H1 (cell line): ENCODE results near the gene FBXO28. TPM values are rescaled to one million over a fixed set of nuclear protein-coding genes. Genes with fewer than 3 reads are reported as not detected.

ENCODE experiments used
- CTCF ChIA-PET: fragments of 300-600 bp; sonication (Branson Sonifier 250); formaldehyde crosslinking; loops from one replicate; lab custom pipeline; 2021; ENCODE audit not compliant: partially characterized antibody; lab: Charles Lee
- POLR2A ChIA-PET: fragments of 300-600 bp; sonication (Branson Sonifier 250); formaldehyde crosslinking; loops from one replicate; lab custom pipeline; 2021; ENCODE audit warnings: inconsistent platforms; ENCODE audit not compliant: partially characterized antibody; lab: Charles Lee
- DNase-seq, 2 experiments: peaks; one replicate each; pipeline versions ENCODE4 v3.0.0 to v3.0.0-alpha.2; 2010 to 2022; ENCODE audit warnings: low spot score in 2 of 2, low read depth in 1 of 2, mixed read lengths in 1 of 2
- FAIRE-seq: peaks from 2 replicates; lab custom pipeline; 2011; peaks lifted over from hg19 to GRCh38; lab: Jason Lieb, UNC
- H2AFZ ChIP-seq: 2 replicates; pipeline ENCODE4 v1.8.1; 2012; ENCODE audit warnings: low read length, inconsistent platforms
- H2AK5ac ChIP-seq: 2 replicates; pipeline ENCODE4 v1.6.1; 2013; ENCODE audit warnings: low read depth, low read length
- H2BK120ac ChIP-seq: replicated peaks from 2 replicates; pipeline ENCODE3; 2013; ENCODE audit warnings: low read depth, low read length, inconsistent platforms
- H2BK12ac ChIP-seq: 2 replicates; pipeline ENCODE4 v1.6.1; 2013; ENCODE audit warnings: low read depth, low read length
- H2BK15ac ChIP-seq: 2 replicates; pipeline ENCODE4 v1.6.1; 2013; ENCODE audit warnings: low read length
- H2BK20ac ChIP-seq: 2 replicates; pipeline ENCODE4 v1.6.1; 2013; ENCODE audit warnings: low read length
- H2BK5ac ChIP-seq: 2 replicates; pipeline ENCODE4 v1.6.1; 2013; ENCODE audit warnings: low read depth, low read length
- H3K14ac ChIP-seq: 2 replicates; pipeline ENCODE4 v1.6.1; 2013; ENCODE audit warnings: inconsistent platforms; ENCODE audit not compliant: insufficient read length
- H3K18ac ChIP-seq: 2 replicates; pipeline ENCODE4 v1.6.1; 2013; ENCODE audit warnings: low read length; ENCODE audit errors: extremely low read depth
- H3K23ac ChIP-seq: 2 replicates; pipeline ENCODE4 v1.6.1; 2013; ENCODE audit warnings: inconsistent platforms; ENCODE audit not compliant: insufficient read length
- H3K23me2 ChIP-seq: 2 replicates; pipeline ENCODE4 v1.6.1; 2013; ENCODE audit warnings: low read depth, low read length
- H3K27ac ChIP-seq: 2 replicates; pipeline ENCODE4 v1.6.1; 2011; ENCODE audit warnings: low read depth, low read length, inconsistent platforms
- H3K27me3 ChIP-seq, 4 experiments: replicated peaks in 1 of 4; 1 replicate in 1 of 4; 2 replicates in 3 of 4; pipeline versions ENCODE4 v1.6.1 to v1.8.1; 2011 to 2013; ENCODE audit warnings: low read length in 3 of 4, mild to moderate bottlenecking in 3 of 4, inconsistent platforms in 2 of 4, mixed read lengths in 2 of 4, moderate library complexity in 1 of 4; ENCODE audit not compliant: control insufficient read depth in 3 of 4, insufficient read depth in 3 of 4; ENCODE audit errors: extremely low read depth in 1 of 4
- H3K36me3 ChIP-seq, 4 experiments: 2 replicates each; pipeline versions ENCODE4 v1.6.1 to v1.8.1; 2011 to 2013; ENCODE audit warnings: mild to moderate bottlenecking in 4 of 4, low read length in 3 of 4, moderate library complexity in 2 of 4, control low read depth in 1 of 4, inconsistent platforms in 1 of 4; ENCODE audit not compliant: insufficient read depth in 4 of 4, control insufficient read depth in 2 of 4
- H3K4ac ChIP-seq: replicated peaks from 2 replicates; pipeline ENCODE3; 2013; ENCODE audit warnings: low read length, low read depth, mixed read lengths, inconsistent platforms; ENCODE audit not compliant: insufficient read length
- H3K4me1 ChIP-seq, 4 experiments: replicated peaks in 1 of 4; 1 replicate in 1 of 4; 2 replicates in 3 of 4; pipeline versions ENCODE4 v1.6.1 to v1.8.1; 2011 to 2013; ENCODE audit warnings: low read length in 3 of 4, inconsistent platforms in 2 of 4, mixed read lengths in 1 of 4; ENCODE audit not compliant: insufficient read depth in 4 of 4, control insufficient read depth in 3 of 4
- H3K4me2 ChIP-seq, 2 experiments: 2 replicates each; pipeline versions ENCODE4 v1.6.1 to v1.8.1; 2011 to 2013; ENCODE audit warnings: low read depth in 2 of 2, low read length in 2 of 2, control low read depth in 1 of 2, inconsistent platforms in 1 of 2, mild to moderate bottlenecking in 1 of 2; ENCODE audit not compliant: insufficient read depth in 1 of 2
- H3K4me3 ChIP-seq, 4 experiments: fragments of 200-600, 300-600 bp in 1 of 4; sonication (generic), shearing (Covaris generic), sonication (Bioruptor Twin) in 1 of 4; 2 replicates each; pipeline versions ENCODE4 v1.5.1 to v1.8.1; 2011 to 2016; ENCODE audit warnings: low read length in 4 of 4, low read depth in 3 of 4, control low read depth in 2 of 4, inconsistent platforms in 2 of 4, mild to moderate bottlenecking in 2 of 4, mixed read lengths in 1 of 4, moderate library complexity in 1 of 4; ENCODE audit not compliant: insufficient read depth in 2 of 4; ENCODE audit errors: extremely low read depth in 1 of 4
- H3K56ac ChIP-seq: replicated peaks from 2 replicates; pipeline ENCODE3; 2013; ENCODE audit warnings: low read depth, mild to moderate bottlenecking, mixed read lengths, low read length, inconsistent platforms; ENCODE audit not compliant: insufficient read length
- H3K79me1 ChIP-seq: 2 replicates; pipeline ENCODE4 v1.6.1; 2013; ENCODE audit warnings: low read depth, low read length, control low read depth
- H3K79me2 ChIP-seq, 2 experiments: 2 replicates each; pipeline versions ENCODE4 v1.6.1 to v1.8.1; 2012 to 2013; ENCODE audit warnings: low read length in 2 of 2, mild to moderate bottlenecking in 2 of 2, inconsistent platforms in 1 of 2; ENCODE audit not compliant: insufficient read depth in 2 of 2, control insufficient read depth in 1 of 2
- H3K9ac ChIP-seq, 4 experiments: replicated peaks in 1 of 4; 1 replicate in 1 of 4; 2 replicates in 3 of 4; pipeline versions ENCODE4 v1.6.1 to v1.8.1; 2011 to 2013; ENCODE audit warnings: low read depth in 3 of 4, low read length in 3 of 4, control low read depth in 2 of 4, mild to moderate bottlenecking in 2 of 4, moderate library complexity in 2 of 4, inconsistent platforms in 1 of 4; ENCODE audit errors: extremely low read depth in 1 of 4
- H3K9me3 ChIP-seq, 2 experiments: 2 replicates each; pipeline versions ENCODE4 v1.6.1 to v1.8.1; 2012 to 2013; ENCODE audit warnings: mild to moderate bottlenecking in 2 of 2, moderate library complexity in 2 of 2, control low read depth in 1 of 2, inconsistent platforms in 1 of 2, low read depth in 1 of 2, low read length in 1 of 2, mixed read lengths in 1 of 2; ENCODE audit not compliant: insufficient read depth in 2 of 2
- H4K20me1 ChIP-seq, 2 experiments: replicated peaks in 1 of 2; 2 replicates each; pipeline versions ENCODE3 to v1.8.1; 2011 to 2013; ENCODE audit warnings: inconsistent platforms in 2 of 2, low read length in 2 of 2, mild to moderate bottlenecking in 1 of 2; ENCODE audit not compliant: insufficient read depth in 2 of 2, control insufficient read depth in 1 of 2
- H4K5ac ChIP-seq: 2 replicates; pipeline ENCODE4 v1.6.1; 2013; ENCODE audit warnings: low read length, low read depth, mixed read lengths, inconsistent platforms; ENCODE audit not compliant: insufficient read length
- H4K8ac ChIP-seq: 2 replicates; pipeline ENCODE4 v1.8.0; 2013; ENCODE audit warnings: mild to moderate bottlenecking, moderate library complexity, low read length, inconsistent platforms; ENCODE audit not compliant: insufficient read depth; ENCODE audit errors: extremely low read depth
- H4K91ac ChIP-seq: replicated peaks from 2 replicates; pipeline ENCODE3; 2013; ENCODE audit warnings: low read length, mixed read lengths, inconsistent platforms; ENCODE audit not compliant: insufficient read length
- ASH2L ChIP-seq: fragments of 200-600, 300-600 bp; sonication (generic); IDR thresholded peaks from one replicate; pipeline ENCODE4 v1.7.1; 2017; ENCODE audit warnings: low read length
- CHD1 ChIP-seq: IDR thresholded peaks from 2 replicates; pipeline ENCODE4 v1.6.1; 2012; ENCODE audit warnings: low read depth, low read length, improper control_type of control experiment
- CTBP2 ChIP-seq: IDR thresholded peaks from 2 replicates; pipeline ENCODE4 v1.7.0; 2011; ENCODE audit warnings: borderline replicate concordance, mild to moderate bottlenecking, moderate library complexity, mixed read lengths, low read length; ENCODE audit not compliant: insufficient read depth, insufficient read length
- JUN ChIP-seq: IDR thresholded peaks from 2 replicates; pipeline ENCODE4 v1.6.1; 2011; ENCODE audit warnings: low read depth, mild to moderate bottlenecking, improper control_type of control experiment, low read length
- KDM4A ChIP-seq: IDR thresholded peaks from one replicate; pipeline ENCODE4 v1.7.1; 2012; ENCODE audit warnings: low read depth, mild to moderate bottlenecking, moderate library complexity, low read length, inconsistent platforms; ENCODE audit not compliant: severe bottlenecking
- NANOG ChIP-seq: IDR thresholded peaks from 2 replicates; pipeline ENCODE4 v1.6.1; 2011; ENCODE audit warnings: low read length, low read depth, mild to moderate bottlenecking, inconsistent platforms; ENCODE audit not compliant: insufficient read depth, poor library complexity, severe bottlenecking
- POLR2AphosphoS5 ChIP-seq: IDR thresholded peaks from 2 replicates; pipeline ENCODE4 v1.6.1; 2011; ENCODE audit warnings: low read depth, low read length
- RBBP5 ChIP-seq: IDR thresholded peaks from 2 replicates; pipeline ENCODE4 v1.7.1; 2012; ENCODE audit warnings: low read depth, mild to moderate bottlenecking, inconsistent platforms, low read length, moderate library complexity, borderline replicate concordance
- RXRA ChIP-seq: IDR thresholded peaks from 2 replicates; pipeline ENCODE4 v1.6.1; 2011; ENCODE audit warnings: low read depth, mild to moderate bottlenecking, low read length, moderate library complexity; ENCODE audit not compliant: insufficient read depth
- SIX5 ChIP-seq: IDR thresholded peaks from 2 replicates; pipeline ENCODE4 v1.6.1; 2011; ENCODE audit warnings: mild to moderate bottlenecking, low read depth, low read length
- TEAD4 ChIP-seq: IDR thresholded peaks from 2 replicates; pipeline ENCODE4 v1.6.1; 2012; ENCODE audit warnings: low read depth, low read length, inconsistent platforms, mixed read lengths
- WGBS, 2 experiments: shearing (Covaris generic) in 1 of 2; methylation state at CpG; one replicate each; pipeline versions ENCODE4 v1.1.6 to v1.1.7; 2013 to 2015; ENCODE audit warnings: low lambda C conversion rate in 2 of 2, mixed read lengths in 2 of 2, inconsistent platforms in 1 of 2, low coverage in 1 of 2, missing lambda C conversion rate in 1 of 2; ENCODE audit not compliant: insufficient replicate concordance in 2 of 2, insufficient coverage in 1 of 2, insufficient read length in 1 of 2; ENCODE audit errors: extremely low coverage in 1 of 2, missing lambda C conversion rate in 1 of 2; 5-methylcytosine and 5-hydroxymethylcytosine counted together
- polyA plus RNA-seq, 7 experiments: library from polyadenylated mRNA; depleted of rRNA in 3 of 7; stranded (reverse) in 5 of 7; unstranded in 2 of 7; fragments of >200 nt in 5 of 7; fragments of 200-250 nt in 2 of 7; gene quantifications; 1 replicate in 5 of 7; 2 replicates in 1 of 7; 4 replicates in 1 of 7; pipeline versions ENCODE4 v1.2.1 to v1.2.3, GENCODE V29; 2011 to 2013; ENCODE audit warnings: missing spikeins in 2 of 7, mixed read lengths in 2 of 7
- total RNA-seq: library from RNA; stranded (reverse); fragmentation: NEBNext Ultra II Directional; extraction: Animal tissue kit (Norgen Biotek cat#: 25700); gene quantifications from 2 replicates; pipeline ENCODE4 v1.2.1, GENCODE V29; 2021

Gene FBXO28
- total and polyA plus RNA-seq, 2 of the 8 experiments (the other 6 are each of a cell fraction or from before 2014, with no cell fraction given), result 10.3 to 42.5 TPM

GRCh38 chr1:224180783-224181452 is 67.0 kb downstream of the FBXO28 start:
- TF ChIP-seq SIX5, result no peak
- TF ChIP-seq ASH2L, result no peak
- no peak for TF ChIP-seq RBBP5
- no peak for TF ChIP-seq POLR2AphosphoS5
- TF ChIP-seq JUN, result no peak
- no peak for TF ChIP-seq RXRA
- TF ChIP-seq CTBP2, result no peak
- TF ChIP-seq NANOG, result no peak
- TF ChIP-seq TEAD4, result no peak
- no peak for TF ChIP-seq CHD1
- TF ChIP-seq KDM4A, result no peak
- CTCF ChIA-PET, result interaction anchor here (0.7 to 1.6 kb wide), 2 partner anchors 11 to 51 kb away, joined by 4 to 7 read pairs; no protein-coding TSS in a partner anchor
- H2BK5ac ChIP-seq, result no peak overlapping the region
- H3K79me1 ChIP-seq, result peaks cover 2% of the 10 kb centered on the region; the same call in 1 of the 2 replicates
- no peak overlapping the region for H3K4me2 ChIP-seq
- H2BK12ac ChIP-seq, result 0 out of 2 replicates have a peak overlapping the region, but pooled peaks have one; percentile 5
- no peak overlapping the region; the same call in 1 of the 2 replicates for H2BK15ac ChIP-seq
- no peaks in the 10 kb centered on the region for H3K27me3 ChIP-seq
- H4K91ac ChIP-seq, result no peak overlapping the region
- H3K4me3 ChIP-seq, result no peak overlapping the region
- H3K36me3 ChIP-seq, result peaks cover 0 to 1% (median 0%) of the 10 kb centered on the region in 4 experiments; a peak in 1 of 8 replicates
- no peak overlapping the region for H2AK5ac ChIP-seq
- H4K20me1 ChIP-seq, result peaks cover 0 to 5% of the 10 kb centered on the region in 2 experiments
- no peak overlapping the region for H3K56ac ChIP-seq
- H2BK20ac ChIP-seq, result no peak overlapping the region
- H3K9ac ChIP-seq, result no peak overlapping the region
- POLR2A ChIA-PET, result interaction anchor here (0.6 to 1.0 kb wide), 2 partner anchors 12 to 22 kb away, joined by 3 read pairs; no protein-coding TSS in a partner anchor
- FAIRE-seq, result no peak
- H3K4me1 ChIP-seq, result peaks cover 0 to 6% (median 1%) of the 10 kb centered on the region in 4 experiments; a peak in 3 of 7 replicates
- H3K27ac ChIP-seq, result no peak overlapping the region
- H2AFZ ChIP-seq, result no peak overlapping the region
- H3K23me2 ChIP-seq, result peaks cover 9% of the 10 kb centered on the region; the same call in 1 of the 2 replicates
- H3K9me3 ChIP-seq, result no peaks in the 10 kb centered on the region
- H3K14ac ChIP-seq, result no peak overlapping the region
- H4K5ac ChIP-seq, result no peak overlapping the region
- 89% methylated on average over 11 of the region's 11 CpGs; no CpG with 5 or more reads in 1 of the 2 experiments for WGBS, 2 experiments
- no peak overlapping the region for H2BK120ac ChIP-seq
- peak in 1 of 2 experiments; percentile 28 for DNase-seq
- peak overlapping the region; percentile 25 for H4K8ac ChIP-seq
- peaks cover 0 to 25% of the 10 kb centered on the region in 2 experiments; a peak in 3 of 4 replicates for H3K79me2 ChIP-seq
- no peak overlapping the region for H3K18ac ChIP-seq
- no peak overlapping the region for H3K4ac ChIP-seq
- H3K23ac ChIP-seq, result no peak overlapping the region
